GM19035 (cell line): ENCODE results near the gene CTNND1.
"Not testable (repeated sequence)": the region's sequence is repeated elsewhere in the genome, so short reads cannot be mapped to it uniquely, and the experiment has no call there.

Experiments
- ATAC-seq: cut with Tn5 transposase; IDR thresholded peaks from one replicate; pipeline ENCODE4 v1.9.1; 2021; ENCODE audit not compliant: unreplicated experiment

Gene CTNND1

GRCh38 chr11:57791321-57792059 lies 29.9 kb downstream of the CTNND1 start:
- ATAC-seq = no peak

GRCh38 chr11:57792060-57792541 lies 30.5 kb downstream of the CTNND1 start:
- ATAC-seq = peak; percentile 78

GRCh38 chr11:57792870-57793269 lies 31.3 kb downstream of the CTNND1 start:
- no peak for ATAC-seq

- no peak for ATAC-seq
Measured at GRCh38 chr11:57793351-57794115, 31.9 kb downstream of the CTNND1 start.

GRCh38 chr11:57798905-57799559 lies 37.4 kb downstream of the CTNND1 start:
- ATAC-seq = no peak

GRCh38 chr11:57800444-57801182 lies 39.0 kb downstream of the CTNND1 start:
- ATAC-seq = peak; percentile 88

- no peak for ATAC-seq
Measured at GRCh38 chr11:57801183-57801485, 39.5 kb downstream of the CTNND1 start.

GRCh38 chr11:57802411-57802810 lies 40.8 kb downstream of the CTNND1 start:
- ATAC-seq = no peak

GRCh38 chr11:57804466-57804865 lies 42.9 kb downstream of the CTNND1 start:
- ATAC-seq = no peak

- no peak for ATAC-seq
Measured at GRCh38 chr11:57805780-57806179, 44.2 kb downstream of the CTNND1 start.

GRCh38 chr11:57812634-57813033 lies 51.0 kb downstream of the CTNND1 start:
- ATAC-seq = no peak

GRCh38 chr11:57815476-57815875 lies 53.9 kb downstream of the CTNND1 start:
- peak; percentile 74 for ATAC-seq

- ATAC-seq = no peak
Measured at GRCh38 chr11:57815877-57816276, 54.3 kb downstream of the CTNND1 start.

GRCh38 chr11:57818812-57819211 lies 57.2 kb downstream of the CTNND1 start:
- ATAC-seq = no peak

GRCh38 chr11:57819252-57819979 lies 57.8 kb downstream of the CTNND1 start:
- no peak for ATAC-seq

- ATAC-seq = no peak
Measured at GRCh38 chr11:57823859-57824258, 62.3 kb downstream of the CTNND1 start.

- ATAC-seq = no peak
Measured at GRCh38 chr11:57834852-57835251, 73.2 kb downstream of the CTNND1 start.

- not testable (repeated sequence) for ATAC-seq
Measured at GRCh38 chr11:57838609-57839008, 77.0 kb downstream of the CTNND1 start.

GRCh38 chr11:57842873-57843272 lies 81.3 kb downstream of the CTNND1 start:
- ATAC-seq = no peak

- ATAC-seq = no peak
Measured at GRCh38 chr11:57867966-57868365, 106.4 kb downstream of the CTNND1 start.

- ATAC-seq = no peak
Measured at GRCh38 chr11:57868491-57868890, 106.9 kb downstream of the CTNND1 start.
